ENCODE measurements around the gene GATA2. TPM values are rescaled to one million over a fixed set of nuclear protein-coding genes. Genes with fewer than 3 reads are reported as not detected.

GATA2 gene
- total and polyA plus RNA-seq, 2 of the 8 experiments (the other 6 are each of a cell fraction or from before 2014, with no cell fraction given), result 0.03 to 0.30 TPM

DNA sequence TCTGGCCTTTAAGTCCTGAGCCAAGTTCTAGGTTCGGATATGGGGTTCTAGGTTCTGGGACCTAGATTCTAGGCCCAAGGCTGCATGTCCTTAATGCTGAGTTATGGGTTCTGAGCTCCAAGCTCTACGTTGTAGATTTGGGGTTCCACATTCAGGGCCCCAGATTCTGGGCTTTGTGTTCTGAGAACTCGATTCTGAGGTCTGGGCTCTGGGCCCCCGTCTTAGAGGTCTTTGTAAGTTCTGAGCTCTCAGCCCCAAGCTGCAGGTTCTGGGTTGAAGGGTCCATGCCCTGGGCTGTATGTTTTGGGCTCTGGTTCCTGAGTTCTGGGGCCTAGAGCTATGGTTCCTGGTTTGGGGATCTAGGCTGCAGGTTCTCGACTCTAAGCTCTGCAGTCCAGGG, 16.3 kb downstream of the GATA2 start (continued):
- TF ChIP-seq MAFK (IDR thresholded peaks at IDR 0.05; ENCODE audit: low read depth, low read length) (no peak), SAP30 (IDR thresholded peaks at IDR 0.05; ENCODE audit: insufficient read depth, insufficient replicate concordance, low read length) (no peak), SIN3A (conservative IDR thresholded peaks at IDR 0.05 in 1 of 2, IDR thresholded peaks at IDR 0.05 in 1 of 2; ENCODE audit: low read depth in 1 of 2, low read length in 2 of 2) (no peak), JUN (IDR thresholded peaks at IDR 0.05; ENCODE audit: low read depth, low read length) (no peak), CHD1 (IDR thresholded peaks at IDR 0.05; ENCODE audit: low read depth, low read length) (no peak), YY1 (IDR thresholded peaks at IDR 0.05; ENCODE audit: low read depth, low read length) (no peak), SP4 (IDR thresholded peaks at IDR 0.05; ENCODE audit: low read length) (no peak)
- TF ChIP-seq, protein P1, sequence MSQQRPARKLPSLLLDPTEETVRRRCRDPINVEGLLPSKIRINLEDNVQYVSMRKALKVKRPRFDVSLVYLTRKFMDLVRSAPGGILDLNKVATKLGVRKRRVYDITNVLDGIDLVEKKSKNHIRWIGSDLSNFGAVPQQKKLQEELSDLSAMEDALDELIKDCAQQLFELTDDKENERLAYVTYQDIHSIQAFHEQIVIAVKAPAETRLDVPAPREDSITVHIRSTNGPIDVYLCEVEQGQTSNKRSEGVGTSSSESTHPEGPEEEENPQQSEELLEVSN (IDR thresholded peaks at IDR 0.05), result no peak
